BLaER1 treated with 17β-estradiol and CSF1 and Interleukin-3, amounts not matched to agents 10 nM and 100 nM (cell line): ENCODE data around the gene ZNF837.
"Not testable (repeated sequence)": the region's sequence is repeated elsewhere in the genome, so short reads cannot be mapped to it uniquely, and the experiment has no call there.

ENCODE experiments used
- H3K27ac ChIP-seq, 11 experiments: shearing (Covaris generic); formaldehyde crosslinking; 2 replicates each; pipeline ENCODE4 v1.8.1; 2022
- H3K27me3 ChIP-seq, 11 experiments: shearing (Covaris generic); formaldehyde crosslinking; 2 replicates each; pipeline ENCODE4 v1.8.1; 2022
- H3K36me3 ChIP-seq, 11 experiments: shearing (Covaris generic); formaldehyde crosslinking; 2 replicates each; pipeline ENCODE4 v1.8.1; 2022
- H3K4me1 ChIP-seq, 10 experiments: shearing (Covaris generic); formaldehyde crosslinking; 2 replicates each; pipeline ENCODE4 v1.8.1; 2022
- H3K4me2 ChIP-seq, 11 experiments: shearing (Covaris generic); formaldehyde crosslinking; 2 replicates each; pipeline ENCODE4 v1.8.1; 2022
- H3K4me3 ChIP-seq, 10 experiments: shearing (Covaris generic); formaldehyde crosslinking; 2 replicates each; pipeline ENCODE4 v1.8.1; 2022
- H3K9ac ChIP-seq, 11 experiments: shearing (Covaris generic); formaldehyde crosslinking; 2 replicates each; pipeline ENCODE4 v1.8.1; 2022
- H3K9me3 ChIP-seq, 11 experiments: shearing (Covaris generic); formaldehyde crosslinking; replicated peaks in 1 of 11; 2 replicates each; pipeline ENCODE4 v1.8.1; 2022
- H4K20me1 ChIP-seq, 11 experiments: shearing (Covaris generic); formaldehyde crosslinking; 2 replicates each; pipeline ENCODE4 v1.8.1; 2022
- Cebpa-rat ChIP-seq, 11 experiments: shearing (Covaris generic); IDR thresholded peaks; 2 replicates each; pipeline ENCODE4 v1.8.1; 2022

ZNF837 gene

GRCh38 chr19:58350871-58351557 is 29.8 kb downstream of the ZNF837 start:
- Histone ChIP-seq H3K36me3 (peaks cover 0 to 42% (median 25%) of the 10 kb centered on the region in 11 experiments; a peak in 17 of 22 replicates), H3K27me3 (peaks cover 10 to 20% (median 12%) of the 10 kb centered on the region in 11 experiments), H3K9me3 (no peaks in the 10 kb centered on the region), H3K9ac (peak overlapping the region; percentile 65 to 91 (median 85); a peak in 19 of 22 replicates), H3K4me2 (peak overlapping the region; percentile 86 to 99 (median 96)), H3K27ac (peak overlapping the region in 8 of 11 experiments; percentile 78 to 98 (median 86); a peak in 11 of 22 replicates), H3K4me1 (peaks cover 42 to 67% (median 55%) of the 10 kb centered on the region in 10 experiments), H3K4me3 (peak overlapping the region in 9 of 10 experiments; percentile 50 to 88 (median 76); a peak in 16 of 20 replicates), H4K20me1 (peaks cover 18 to 61% (median 54%) of the 10 kb centered on the region in 11 experiments)
- TF ChIP-seq Cebpa-rat (IDR thresholded peaks at IDR 0.05), result no peak

GRCh38 chr19:58350001-58350861 is 30.6 kb downstream of the ZNF837 start:
- Histone ChIP-seq H3K4me3 (peak overlapping the region; percentile 47 to 88 (median 75)), H3K36me3 (peaks cover 0 to 46% (median 25%) of the 10 kb centered on the region in 11 experiments; a peak in 18 of 22 replicates), H3K4me2 (peak overlapping the region; percentile 86 to 99 (median 96)), H3K4me1 (peaks cover 45 to 67% (median 55%) of the 10 kb centered on the region in 10 experiments), H3K27ac (peak overlapping the region in 10 of 11 experiments; percentile 27 to 98 (median 83); a peak in 19 of 22 replicates), H3K9me3 (no peaks in the 10 kb centered on the region), H3K9ac (peak overlapping the region; percentile 65 to 91 (median 85)), H4K20me1 (peaks cover 18 to 56% (median 46%) of the 10 kb centered on the region in 11 experiments; a peak in 21 of 22 replicates), H3K27me3 (peaks cover 2 to 12% (median 4%) of the 10 kb centered on the region in 11 experiments; a peak in 21 of 22 replicates)
- TF ChIP-seq Cebpa-rat (IDR thresholded peaks at IDR 0.05), result no peak

- Histone ChIP-seq H3K36me3 (peaks cover 0 to 51% (median 29%) of the 10 kb centered on the region in 11 experiments; a peak in 19 of 22 replicates), H3K4me3 (peak overlapping the region; percentile 47 to 88 (median 75)), H3K4me2 (peak overlapping the region; percentile 86 to 99 (median 96)), H3K27me3 (peaks cover 0 to 5% (median 0%) of the 10 kb centered on the region in 11 experiments; a peak in 5 of 22 replicates), H3K27ac (peak overlapping the region in 10 of 11 experiments; percentile 27 to 98 (median 83); a peak in 19 of 22 replicates), H3K4me1 (peaks cover 46 to 70% (median 61%) of the 10 kb centered on the region in 10 experiments), H4K20me1 (peaks cover 18 to 50% (median 40%) of the 10 kb centered on the region in 11 experiments; a peak in 20 of 22 replicates), H3K9me3 (no peaks in the 10 kb centered on the region), H3K9ac (peak overlapping the region; percentile 65 to 91 (median 85); a peak in 21 of 22 replicates)
- no peak for TF ChIP-seq Cebpa-rat (IDR thresholded peaks at IDR 0.05)
Observed at GRCh38 chr19:58349590-58349989, 31.2 kb downstream of the ZNF837 start.

GRCh38 chr19:58348080-58348479 is 32.8 kb downstream of the ZNF837 start:
- TF ChIP-seq Cebpa-rat (IDR thresholded peaks at IDR 0.05), result peak in 4 of 11 experiments; percentile 18 to 43 (median 32); a peak in 2 of 22 replicates
- Histone ChIP-seq H3K27ac (peak overlapping the region; percentile 55 to 98 (median 87); a peak in 21 of 22 replicates), H3K9ac (peak overlapping the region; percentile 79 to 91 (median 86)), H3K4me2 (peak overlapping the region; percentile 86 to 99 (median 96)), H3K4me1 (peaks cover 46 to 79% (median 64%) of the 10 kb centered on the region in 10 experiments), H3K4me3 (peak overlapping the region; percentile 72 to 93 (median 82)), H4K20me1 (peaks cover 15 to 39% (median 28%) of the 10 kb centered on the region in 11 experiments; a peak in 18 of 22 replicates), H3K36me3 (peaks cover 5 to 52% (median 27%) of the 10 kb centered on the region in 11 experiments; a peak in 19 of 22 replicates), H3K9me3 (peaks cover 0 to 11% (median 7%) of the 10 kb centered on the region in 11 experiments; a peak in 10 of 22 replicates)
- H3K27me3 ChIP-seq, result not testable (repeated sequence)

- Histone ChIP-seq H3K4me3 (peak overlapping the region; percentile 72 to 93 (median 82)), H3K4me1 (peaks cover 51 to 73% (median 64%) of the 10 kb centered on the region in 10 experiments), H3K27me3 (no peaks in the 10 kb centered on the region), H4K20me1 (peaks cover 15 to 31% (median 19%) of the 10 kb centered on the region in 11 experiments; a peak in 18 of 22 replicates), H3K9ac (peak overlapping the region; percentile 79 to 91 (median 86)), H3K4me2 (peak overlapping the region; percentile 86 to 99 (median 96)), H3K36me3 (peaks cover 8 to 51% (median 30%) of the 10 kb centered on the region in 11 experiments; a peak in 20 of 22 replicates), H3K9me3 (peaks cover 0 to 11% (median 7%) of the 10 kb centered on the region in 11 experiments; a peak in 10 of 22 replicates), H3K27ac (peak overlapping the region; percentile 72 to 98 (median 87))
- TF ChIP-seq Cebpa-rat (IDR thresholded peaks at IDR 0.05), result no peak
Observed at GRCh38 chr19:58346961-58347929, 33.6 kb downstream of the ZNF837 start.

GRCh38 chr19:58345558-58345957 is 35.3 kb downstream of the ZNF837 start:
- Histone ChIP-seq H3K27ac (peak overlapping the region in 6 of 11 experiments; percentile 81 to 98 (median 89); a peak in 11 of 22 replicates), H3K36me3 (peaks cover 0 to 52% (median 31%) of the 10 kb centered on the region in 11 experiments; a peak in 20 of 22 replicates), H3K27me3 (no peaks in the 10 kb centered on the region), H3K9ac (peak overlapping the region in 8 of 11 experiments; percentile 79 to 91 (median 89); a peak in 10 of 22 replicates), H3K9me3 (peaks cover 0 to 11% (median 7%) of the 10 kb centered on the region in 11 experiments; a peak in 10 of 22 replicates), H3K4me2 (peak overlapping the region; percentile 86 to 99 (median 96)), H3K4me3 (peak overlapping the region in 4 of 10 experiments; percentile 78 to 88 (median 86); a peak in 2 of 20 replicates), H3K4me1 (peaks cover 42 to 61% (median 55%) of the 10 kb centered on the region in 10 experiments), H4K20me1 (peaks cover 3 to 31% (median 12%) of the 10 kb centered on the region in 11 experiments; a peak in 17 of 22 replicates)
- TF ChIP-seq Cebpa-rat (IDR thresholded peaks at IDR 0.05), result no peak
